CD4-positive, alpha-beta T cell (primary cell): ENCODE measurements around the gene MC3R. TPM values are rescaled to one million over a fixed set of nuclear protein-coding genes. Genes with fewer than 3 reads are reported as not detected.

Experiments
- ATAC-seq: fragments of 200-7000 bp; cut with Tn5 transposase; one replicate; pipeline ENCODE4 v1.10.0; 2022; ENCODE audit warnings: mild to moderate bottlenecking; ENCODE audit not compliant: poor library complexity
- CTCF ChIA-PET: fragments of 350-600 bp; sonication (Branson Sonifier 250); formaldehyde crosslinking; loops from one replicate; lab custom pipeline; 2021; ENCODE audit warnings: antibody characterized with exemption, inconsistent platforms; lab: Charles Lee
- POLR2A ChIA-PET: fragments of 350-600 bp; sonication (Branson Sonifier 250); formaldehyde crosslinking; loops from one replicate; lab custom pipeline; 2021; ENCODE audit warnings: antibody characterized with exemption, inconsistent platforms; lab: Charles Lee
- DNase-seq, 14 experiments: peaks; one replicate each; pipeline ENCODE4 v3.0.0-alpha.2; 2013 to 2020; ENCODE audit warnings: mixed read lengths in 2 of 14
- H3K27ac ChIP-seq, 2 donors: one replicate each; pipeline versions ENCODE4 v1.5.1 to v1.7.0; 2013; ENCODE audit warnings: low read length in 2 of 2, low read depth in 1 of 2, mild to moderate bottlenecking in 1 of 2
- H3K27me3 ChIP-seq, 2 experiments: 1 replicate in 1 of 2; 2 replicates in 1 of 2; pipeline versions ENCODE4 v1.6.1 to v1.7.0; 2013; ENCODE audit warnings: low read length in 2 of 2, control low read depth in 1 of 2, mild to moderate bottlenecking in 1 of 2, moderate library complexity in 1 of 2; ENCODE audit not compliant: insufficient read depth in 2 of 2, control insufficient read depth in 1 of 2
- H3K36me3 ChIP-seq: one replicate; pipeline ENCODE4 v1.6.1; 2013; ENCODE audit warnings: low read length, control low read depth; ENCODE audit not compliant: insufficient read depth
- H3K4me1 ChIP-seq: one replicate; pipeline ENCODE4 v1.6.1; 2013; ENCODE audit warnings: low read length, control low read depth; ENCODE audit not compliant: insufficient read depth
- H3K4me3 ChIP-seq: one replicate; pipeline ENCODE4 v1.5.1; 2013; ENCODE audit warnings: mild to moderate bottlenecking, low read length, moderate library complexity
- H3K9me3 ChIP-seq, 2 experiments: 1 replicate in 1 of 2; 2 replicates in 1 of 2; pipeline versions ENCODE4 v1.6.1 to v1.7.0; 2013; ENCODE audit warnings: low read length in 2 of 2, mild to moderate bottlenecking in 2 of 2, control low read depth in 1 of 2, moderate library complexity in 1 of 2; ENCODE audit not compliant: control insufficient read depth in 1 of 2, insufficient read depth in 1 of 2
- H3K27ac Mint-ChIP-seq: one replicate; pipeline ENCODE4 v1.8.0; 2020; ENCODE audit warnings: mixed read lengths
- H3K27me3 Mint-ChIP-seq: one replicate; pipeline ENCODE4 v1.8.0; 2021; ENCODE audit warnings: mixed read lengths
- H3K36me3 Mint-ChIP-seq: one replicate; pipeline ENCODE4 v1.8.0; 2021; ENCODE audit warnings: low read depth, mixed read lengths
- H3K4me1 Mint-ChIP-seq: one replicate; pipeline ENCODE4 v1.8.0; 2021; ENCODE audit warnings: low read depth, mixed read lengths
- H3K4me3 Mint-ChIP-seq: one replicate; pipeline ENCODE4 v1.8.0; 2020; ENCODE audit warnings: mild to moderate bottlenecking, mixed read lengths
- H3K9me3 Mint-ChIP-seq: one replicate; pipeline ENCODE4 v1.8.0; 2020; ENCODE audit warnings: mixed read lengths
- CTCF ChIP-seq: fragments of 200-600 bp; IDR thresholded peaks from one replicate; pipeline ENCODE4 v1.8.0; 2022; ENCODE audit warnings: antibody characterized with exemption, mild to moderate bottlenecking
- intact Hi-C, 2 experiments: fragments of 100-400 bp; cut with DNase I in 1 of 2; cut with micrococcal nuclease in 1 of 2; formaldehyde crosslinking; loops; one replicate each; pipeline versions ENCODE4 v1.15.1 to v1.9.0; 2023 to 2025; cut with DNase I, micrococcal nuclease
- total RNA-seq, 174 experiments: library from RNA in 2 of 174; stranded (reverse) in 2 of 174; gene quantifications; one replicate each; pipeline ENCODE4 v1.2.3 and lab custom pipeline; 2021 to 2026

The MC3R gene
- total RNA-seq, 2 experiments from 2014 or later, result not detected

GRCh38 chr20:56259948-56260347 is 11.4 kb downstream of the MC3R start:
- Histone ChIP-seq H3K36me3 (no peaks in the 10 kb centered on the region), H3K4me3 (no peak overlapping the region), H3K27me3 (peaks cover 0 to 6% of the 10 kb centered on the region in 2 experiments), H3K27ac (no peak overlapping the region), H3K4me1 (no peaks in the 10 kb centered on the region), H3K9me3 (no peaks in the 10 kb centered on the region)
- Mint-ChIP-seq H3K27me3 (peaks cover 31% of the 10 kb centered on the region), H3K4me1 (no peaks in the 10 kb centered on the region), H3K9me3 (no peaks in the 10 kb centered on the region), H3K36me3 (no peaks in the 10 kb centered on the region), H3K27ac (no peak overlapping the region), H3K4me3 (no peak overlapping the region)
- POLR2A ChIA-PET, result no interaction called here
- ATAC-seq (no peak), DNase-seq (no peak)
- intact Hi-C loops, result no loop called here
- CTCF ChIA-PET, result no interaction called here
- no peak for TF ChIP-seq CTCF

GRCh38 chr20:56268536-56268935 is 20.0 kb downstream of the MC3R start:
- Histone ChIP-seq H3K27ac (no peak overlapping the region), H3K27me3 (no peaks in the 10 kb centered on the region), H3K4me3 (no peak overlapping the region), H3K9me3 (peaks cover 0 to 8% of the 10 kb centered on the region in 2 experiments), H3K4me1 (no peaks in the 10 kb centered on the region), H3K36me3 (no peaks in the 10 kb centered on the region)
- Mint-ChIP-seq H3K36me3 (no peaks in the 10 kb centered on the region), H3K4me1 (no peaks in the 10 kb centered on the region), H3K27me3 (peaks cover 40% of the 10 kb centered on the region), H3K9me3 (no peaks in the 10 kb centered on the region), H3K27ac (no peak overlapping the region), H3K4me3 (no peak overlapping the region)
- TF ChIP-seq CTCF, result no peak
- intact Hi-C loops, result no loop called here
- ATAC-seq (no peak), DNase-seq (no peak)
- ChIA-PET CTCF (no interaction called here), POLR2A (no interaction called here)

- Histone ChIP-seq H3K4me1 (no peaks in the 10 kb centered on the region), H3K36me3 (no peaks in the 10 kb centered on the region), H3K27ac (no peak overlapping the region), H3K9me3 (peaks cover 0 to 12% of the 10 kb centered on the region in 2 experiments), H3K4me3 (no peak overlapping the region), H3K27me3 (peaks cover 0 to 3% of the 10 kb centered on the region in 2 experiments)
- peaks cover 46% of the 10 kb centered on the region for H3K27me3 Mint-ChIP-seq
- H3K4me3 Mint-ChIP-seq, result no peak overlapping the region
- no peaks in the 10 kb centered on the region for H3K36me3 Mint-ChIP-seq
- no peak for TF ChIP-seq CTCF
- CTCF ChIA-PET, result no interaction called here
- ATAC-seq, result no peak
- DNase-seq, result no peak
- intact Hi-C loops, result no loop called here
- no peak overlapping the region for H3K27ac Mint-ChIP-seq
- no peaks in the 10 kb centered on the region for H3K9me3 Mint-ChIP-seq
- no peaks in the 10 kb centered on the region for H3K4me1 Mint-ChIP-seq
- POLR2A ChIA-PET, result no interaction called here
Measured at GRCh38 chr20:56271974-56272373, 23.4 kb downstream of the MC3R start.
